GM19239 (cell line): ENCODE measurements around the gene COPS3.

Experiments
- DNase-seq: peaks from one replicate; pipeline ENCODE4 v3.0.0; 2011; ENCODE audit warnings: low spot score; ENCODE audit not compliant: insufficient read length
- FAIRE-seq: peaks from 2 replicates; lab custom pipeline; 2011; peaks lifted over from hg19 to GRCh38; lab: Jason Lieb, UNC

The COPS3 gene

DNA sequence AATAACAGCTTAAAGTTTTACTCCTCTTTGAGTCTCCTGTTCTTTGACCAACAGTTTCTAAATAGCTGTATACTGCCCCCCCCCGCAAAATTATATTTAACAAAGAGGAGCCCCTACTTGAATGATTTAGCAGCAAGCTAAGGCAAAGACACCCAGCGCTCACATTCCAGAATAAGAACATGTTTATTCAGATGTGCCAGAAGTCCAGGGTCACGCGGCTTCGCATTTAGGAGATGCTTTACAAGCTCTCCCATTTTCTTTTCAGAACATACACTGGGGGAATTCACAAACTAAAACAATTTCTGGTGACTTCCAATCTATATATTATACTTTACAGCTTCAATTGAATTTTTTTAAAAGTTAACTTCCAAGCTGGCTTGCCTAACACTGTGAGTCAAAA is 80.2 kb downstream of the COPS3 start:
- no peak for DNase-seq
- FAIRE-seq = no peak

DNA sequence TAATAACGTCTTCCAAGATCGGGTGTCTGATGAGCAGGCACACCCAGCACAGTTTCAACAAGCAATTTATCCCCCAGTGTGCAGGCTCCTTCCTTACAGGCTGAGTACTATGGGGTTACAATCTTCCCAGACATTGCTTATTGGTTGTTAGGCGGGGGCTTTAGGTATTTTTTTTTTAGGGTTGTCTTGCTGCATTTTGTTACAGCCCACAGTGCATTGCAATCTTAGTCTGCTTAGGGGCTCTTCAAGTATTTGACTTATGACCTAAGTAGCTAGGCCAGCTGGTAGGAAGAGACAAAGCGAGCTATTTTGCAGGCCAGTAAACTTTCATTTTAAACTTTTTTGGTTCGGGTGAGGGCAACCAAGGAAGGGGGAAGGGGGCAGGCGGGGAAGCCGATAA is 80.7 kb downstream of the COPS3 start:
- no peak for FAIRE-seq
- no peak for DNase-seq

DNA sequence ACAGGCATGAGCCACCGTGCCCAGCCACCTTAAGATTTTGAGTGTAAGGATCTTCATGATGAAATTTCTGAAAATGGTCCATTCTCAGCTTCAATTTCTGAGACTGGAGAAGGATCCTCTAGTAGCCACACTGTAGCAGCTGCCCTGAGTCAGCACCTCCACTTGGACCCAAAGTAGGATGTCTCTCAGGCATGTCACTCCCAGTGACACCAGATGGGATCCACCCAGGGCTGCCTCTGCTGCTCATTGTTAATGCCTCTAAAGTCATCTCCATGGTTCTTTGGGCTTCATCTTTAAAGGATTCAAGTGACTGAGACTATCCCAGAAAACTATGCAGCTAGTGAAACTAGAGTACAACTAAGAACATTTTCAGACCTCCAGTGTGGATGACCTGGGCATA is 82.8 kb downstream of the COPS3 start:
- FAIRE-seq = no peak
- DNase-seq = no peak

DNA sequence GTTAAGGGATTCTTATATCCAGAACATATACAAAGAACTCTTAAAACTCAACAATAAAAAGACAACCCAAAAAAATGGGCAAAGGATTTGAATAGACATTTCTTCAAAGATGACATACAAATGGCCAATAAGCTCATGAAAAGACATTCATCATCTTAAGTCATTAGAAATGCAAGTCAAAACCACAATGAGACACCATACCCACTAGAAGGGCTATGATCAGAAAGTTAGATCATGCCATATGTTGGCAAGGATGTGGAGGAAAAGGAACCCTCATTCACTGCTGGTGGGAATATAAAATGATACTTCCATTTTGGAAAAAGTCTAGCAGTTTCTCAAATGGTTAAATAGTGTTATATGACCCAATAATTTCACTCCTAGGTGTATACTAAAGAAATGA is 84.3 kb downstream of the COPS3 start:
- FAIRE-seq (no peak), DNase-seq (no peak)
